Measurements from ENCODE around the gene ARPP21. TPM values are rescaled to one million over a fixed set of nuclear protein-coding genes. Genes with fewer than 3 reads are reported as not detected.
"Not testable (repeated sequence)": the region's sequence is repeated elsewhere in the genome, so short reads cannot be mapped to it uniquely, and the experiment has no call there.

ARPP21 gene
- polyA plus RNA-seq, 1 donor: 2.7 TPM

GRCh38 chr3:35790764-35791163 lies 151.4 kb downstream of the ARPP21 start:
- Histone ChIP-seq H3K9me3 (ENCODE audit: control insufficient read depth, low read depth, low read length) (no peaks in the 10 kb centered on the region), H3K27me3 (ENCODE audit: control insufficient read depth, insufficient read depth, low read length) (no peaks in the 10 kb centered on the region), H3K27ac (ENCODE audit: low read length) (no peak overlapping the region), H3K4me3 (ENCODE audit: low read length) (no peak overlapping the region), H3K4me1 (ENCODE audit: control insufficient read depth, insufficient read depth, low read length) (no peaks in the 10 kb centered on the region), H3K36me3 (ENCODE audit: control insufficient read depth, insufficient read depth, low read length) (no peaks in the 10 kb centered on the region)
- DNase-seq: no peak
- 100% methylated on average over 1 of the region's 1 CpG for WGBS (ENCODE audit: insufficient coverage, low lambda C conversion rate)

GRCh38 chr3:35793667-35794066 lies 154.3 kb downstream of the ARPP21 start:
- no peaks in the 10 kb centered on the region for H3K9me3 ChIP-seq (ENCODE audit: control insufficient read depth, low read depth, low read length)
- H3K27me3 ChIP-seq (ENCODE audit: control insufficient read depth, insufficient read depth, low read length): no peaks in the 10 kb centered on the region
- no peaks in the 10 kb centered on the region for H3K36me3 ChIP-seq (ENCODE audit: control insufficient read depth, insufficient read depth, low read length)
- H3K4me3 ChIP-seq (ENCODE audit: low read length): no peak overlapping the region
- no peak for DNase-seq
- H3K4me1 ChIP-seq (ENCODE audit: control insufficient read depth, insufficient read depth, low read length): no peaks in the 10 kb centered on the region
- no peak overlapping the region for H3K27ac ChIP-seq (ENCODE audit: low read length)
- whole genome bisulfite sequencing (ENCODE audit: insufficient coverage, low lambda C conversion rate): no CpG with 5 or more reads among the region's 1 CpG

- Histone ChIP-seq H3K27ac (ENCODE audit: low read length) (peak overlapping the region; percentile 68), H3K27me3 (ENCODE audit: control insufficient read depth, insufficient read depth, low read length) (no peaks in the 10 kb centered on the region)
- WGBS (ENCODE audit: insufficient coverage, low lambda C conversion rate): no CpG with 5 or more reads among the region's 1 CpG
These were observed 161.7 kb downstream of the ARPP21 start for GRCh38 chr3:35800960-35801459.

GRCh38 chr3:35814531-35814930 lies 175.2 kb downstream of the ARPP21 start:
- Histone ChIP-seq H3K4me1 (ENCODE audit: control insufficient read depth, insufficient read depth, low read length) (no peaks in the 10 kb centered on the region), H3K27me3 (ENCODE audit: control insufficient read depth, insufficient read depth, low read length) (no peaks in the 10 kb centered on the region), H3K9me3 (ENCODE audit: control insufficient read depth, low read depth, low read length) (no peaks in the 10 kb centered on the region), H3K27ac (ENCODE audit: low read length) (no peak overlapping the region), H3K36me3 (ENCODE audit: control insufficient read depth, insufficient read depth, low read length) (no peaks in the 10 kb centered on the region), H3K4me3 (ENCODE audit: low read length) (no peak overlapping the region)
- WGBS (ENCODE audit: insufficient coverage, low lambda C conversion rate): 83% methylated on average over 1 of the region's 4 CpGs
- no peak for DNase-seq

More at GRCh38 chr3:35800960-35801459, 161.7 kb downstream of the ARPP21 start:
- Histone ChIP-seq H3K4me1 (ENCODE audit: control insufficient read depth, insufficient read depth, low read length) (peaks cover 3% of the 10 kb centered on the region), H3K36me3 (ENCODE audit: control insufficient read depth, insufficient read depth, low read length) (no peaks in the 10 kb centered on the region), H3K4me3 (ENCODE audit: low read length) (no peak overlapping the region), H3K9me3 (ENCODE audit: control insufficient read depth, low read depth, low read length) (no peaks in the 10 kb centered on the region)
- peak; percentile 47 to 71 for DNase-seq

GRCh38 chr3:35815796-35816195 lies 176.5 kb downstream of the ARPP21 start:
- not testable (repeated sequence) for H3K4me3 ChIP-seq (ENCODE audit: low read length); H3K27ac ChIP-seq (ENCODE audit: low read length); H3K36me3 ChIP-seq (ENCODE audit: control insufficient read depth, insufficient read depth, low read length); H3K4me1 ChIP-seq (ENCODE audit: control insufficient read depth, insufficient read depth, low read length); DNase-seq; H3K9me3 ChIP-seq (ENCODE audit: control insufficient read depth, low read depth, low read length); H3K27me3 ChIP-seq (ENCODE audit: control insufficient read depth, insufficient read depth, low read length)

- no peak overlapping the region for H3K27ac ChIP-seq (ENCODE audit: low read length)
- no peaks in the 10 kb centered on the region for H3K4me1 ChIP-seq (ENCODE audit: control insufficient read depth, insufficient read depth, low read length)
- H3K27me3 ChIP-seq (ENCODE audit: control insufficient read depth, insufficient read depth, low read length): no peaks in the 10 kb centered on the region
- no CpG with 5 or more reads among the region's 4 CpGs for WGBS (ENCODE audit: insufficient coverage, low lambda C conversion rate)
- H3K36me3 ChIP-seq (ENCODE audit: control insufficient read depth, insufficient read depth, low read length): no peaks in the 10 kb centered on the region
- no peak for DNase-seq
- H3K4me3 ChIP-seq (ENCODE audit: low read length): no peak overlapping the region
- H3K9me3 ChIP-seq (ENCODE audit: control insufficient read depth, low read depth, low read length): no peaks in the 10 kb centered on the region
These were observed 177.9 kb downstream of the ARPP21 start for GRCh38 chr3:35817216-35817615.

- no CpG with 5 or more reads among the region's 5 CpGs for WGBS (ENCODE audit: insufficient coverage, low lambda C conversion rate)
- H3K27me3 ChIP-seq (ENCODE audit: control insufficient read depth, insufficient read depth, low read length): no peaks in the 10 kb centered on the region
- H3K4me3 ChIP-seq (ENCODE audit: low read length): no peak overlapping the region
- no peak overlapping the region for H3K27ac ChIP-seq (ENCODE audit: low read length)
- H3K36me3 ChIP-seq (ENCODE audit: control insufficient read depth, insufficient read depth, low read length): no peaks in the 10 kb centered on the region
- DNase-seq: peak; percentile 16 to 78
- H3K4me1 ChIP-seq (ENCODE audit: control insufficient read depth, insufficient read depth, low read length): peaks cover 4% of the 10 kb centered on the region
- H3K9me3 ChIP-seq (ENCODE audit: control insufficient read depth, low read depth, low read length): no peaks in the 10 kb centered on the region
These were observed 192.8 kb downstream of the ARPP21 start for GRCh38 chr3:35832140-35832571.
